HUDEP-2 (cell line): ENCODE measurements around the gene GNAL.
"Not testable (repeated sequence)": the region's sequence is repeated elsewhere in the genome, so short reads cannot be mapped to it uniquely, and the experiment has no call there.

Source experiments
- DNase-seq, 76 experiments: peaks; one replicate each; lab custom pipeline; 2025; ENCODE audit not compliant: unreplicated experiment in 76 of 76; lab: John Stamatoyannopoulos, UW

GNAL gene

GRCh38 chr18:11840493-11840892 lies 151.4 kb downstream of the GNAL start:
- no peak for DNase-seq

- DNase-seq, result no peak
Measured at GRCh38 chr18:11842562-11842961, 153.5 kb downstream of the GNAL start.

- no peak for DNase-seq
Measured at GRCh38 chr18:11844436-11844835, 155.4 kb downstream of the GNAL start.

- no peak for DNase-seq
Measured at GRCh38 chr18:11845654-11846053, 156.6 kb downstream of the GNAL start.

- no peak for DNase-seq
Measured at GRCh38 chr18:11847811-11848210, 158.7 kb downstream of the GNAL start.

GRCh38 chr18:11849279-11849678 lies 160.2 kb downstream of the GNAL start:
- DNase-seq, result no peak

- peak in 5 of 76 experiments; percentile 2 to 51 (median 13) for DNase-seq
Measured at GRCh38 chr18:11849841-11850634, 161.0 kb downstream of the GNAL start.

- no peak for DNase-seq
Measured at GRCh38 chr18:11850821-11851145, 161.7 kb downstream of the GNAL start.

GRCh38 chr18:11851146-11851805 lies 162.2 kb downstream of the GNAL start, which contains the start of gene CHMP1B:
Gene CHMP1B (plus strand): TSS chr18:11851413. CDS start chr18:11851512, 99 bp downstream.
- DNase-seq, result peak in 75 of 76 experiments; percentile 24 to 99 (median 78)

- DNase-seq, result peak in 18 of 76 experiments; percentile 0 to 35 (median 14)
Measured at GRCh38 chr18:11851806-11852337, 162.8 kb downstream of the GNAL start.

- DNase-seq, result not testable (repeated sequence)
Measured at GRCh38 chr18:11854554-11854953, 165.5 kb downstream of the GNAL start.

GRCh38 chr18:11857177-11857887 lies 168.3 kb downstream of the GNAL start:
- DNase-seq, result no peak

GRCh38 chr18:11859282-11859830 lies 170.3 kb downstream of the GNAL start:
- no peak for DNase-seq

GRCh38 chr18:11859903-11860407 lies 170.9 kb downstream of the GNAL start:
- no peak for DNase-seq

- no peak for DNase-seq
Measured at GRCh38 chr18:11860594-11861450, 171.8 kb downstream of the GNAL start.

- DNase-seq, result no peak
Measured at GRCh38 chr18:11861583-11862288, 172.7 kb downstream of the GNAL start.

- no peak for DNase-seq
Measured at GRCh38 chr18:11862468-11863137, 173.5 kb downstream of the GNAL start.

- no peak for DNase-seq
Measured at GRCh38 chr18:11864471-11864870, 175.4 kb downstream of the GNAL start.

- DNase-seq, result no peak
Measured at GRCh38 chr18:11865071-11865470, 176.0 kb downstream of the GNAL start.
